ENCODE results near the gene ARMH4.

ARMH4 gene

GRCh38 chr14:58088961-58089360 is 63.1 kb downstream of the ARMH4 start:
- H3K4me1 ChIP-seq (ENCODE audit: control insufficient read depth, insufficient read depth, low read length), result no peaks in the 10 kb centered on the region
- H3K9me3 ChIP-seq (ENCODE audit: control insufficient read depth, low read length), result no peaks in the 10 kb centered on the region
- H3K4me3 ChIP-seq (ENCODE audit: low read length), result no peak overlapping the region
- H3K27me3 ChIP-seq (ENCODE audit: control insufficient read depth, insufficient read depth, low read length), result no peaks in the 10 kb centered on the region
- H3K36me3 ChIP-seq (ENCODE audit: control insufficient read depth, insufficient read depth, low read length), result no peaks in the 10 kb centered on the region
- H3K9ac ChIP-seq (ENCODE audit: low read length), result no peak overlapping the region

- no peaks in the 10 kb centered on the region for H3K36me3 ChIP-seq (ENCODE audit: control insufficient read depth, insufficient read depth, low read length)
- no peak overlapping the region for H3K4me3 ChIP-seq (ENCODE audit: low read length)
- H3K9ac ChIP-seq (ENCODE audit: low read length), result no peak overlapping the region
- no peaks in the 10 kb centered on the region for H3K27me3 ChIP-seq (ENCODE audit: control insufficient read depth, insufficient read depth, low read length)
- no peaks in the 10 kb centered on the region for H3K9me3 ChIP-seq (ENCODE audit: control insufficient read depth, low read length)
- no peaks in the 10 kb centered on the region for H3K4me1 ChIP-seq (ENCODE audit: control insufficient read depth, insufficient read depth, low read length)
These were observed 66.1 kb downstream of the ARMH4 start for GRCh38 chr14:58085877-58086276.

GRCh38 chr14:58082491-58083098 is 69.4 kb downstream of the ARMH4 start:
- Histone ChIP-seq H3K9me3 (ENCODE audit: control insufficient read depth, low read length) (no peaks in the 10 kb centered on the region), H3K9ac (ENCODE audit: low read length) (no peak overlapping the region), H3K36me3 (ENCODE audit: control insufficient read depth, insufficient read depth, low read length) (no peaks in the 10 kb centered on the region), H3K27me3 (ENCODE audit: control insufficient read depth, insufficient read depth, low read length) (no peaks in the 10 kb centered on the region), H3K4me1 (ENCODE audit: control insufficient read depth, insufficient read depth, low read length) (no peaks in the 10 kb centered on the region), H3K4me3 (ENCODE audit: low read length) (no peak overlapping the region)

GRCh38 chr14:58082011-58082410 is 70.0 kb downstream of the ARMH4 start:
- no peaks in the 10 kb centered on the region for H3K9me3 ChIP-seq (ENCODE audit: control insufficient read depth, low read length)
- H3K4me1 ChIP-seq (ENCODE audit: control insufficient read depth, insufficient read depth, low read length), result no peaks in the 10 kb centered on the region
- H3K4me3 ChIP-seq (ENCODE audit: low read length), result no peak overlapping the region
- no peaks in the 10 kb centered on the region for H3K27me3 ChIP-seq (ENCODE audit: control insufficient read depth, insufficient read depth, low read length)
- H3K36me3 ChIP-seq (ENCODE audit: control insufficient read depth, insufficient read depth, low read length), result no peaks in the 10 kb centered on the region
- H3K9ac ChIP-seq (ENCODE audit: low read length), result no peak overlapping the region

- Histone ChIP-seq H3K9ac (ENCODE audit: low read length) (no peak overlapping the region), H3K36me3 (ENCODE audit: control insufficient read depth, insufficient read depth, low read length) (no peaks in the 10 kb centered on the region), H3K4me1 (ENCODE audit: control insufficient read depth, insufficient read depth, low read length) (no peaks in the 10 kb centered on the region), H3K27me3 (ENCODE audit: control insufficient read depth, insufficient read depth, low read length) (no peaks in the 10 kb centered on the region), H3K4me3 (ENCODE audit: low read length) (no peak overlapping the region), H3K9me3 (ENCODE audit: control insufficient read depth, low read length) (no peaks in the 10 kb centered on the region)
These were observed 73.5 kb downstream of the ARMH4 start for GRCh38 chr14:58078471-58078870.

- H3K4me3 ChIP-seq (ENCODE audit: low read length), result no peak overlapping the region
- H3K9ac ChIP-seq (ENCODE audit: low read length), result no peak overlapping the region
- H3K36me3 ChIP-seq (ENCODE audit: control insufficient read depth, insufficient read depth, low read length), result no peaks in the 10 kb centered on the region
- H3K9me3 ChIP-seq (ENCODE audit: control insufficient read depth, low read length), result no peaks in the 10 kb centered on the region
- no peaks in the 10 kb centered on the region for H3K27me3 ChIP-seq (ENCODE audit: control insufficient read depth, insufficient read depth, low read length)
- no peaks in the 10 kb centered on the region for H3K4me1 ChIP-seq (ENCODE audit: control insufficient read depth, insufficient read depth, low read length)
These were observed 73.9 kb downstream of the ARMH4 start for GRCh38 chr14:58078068-58078467.

- Histone ChIP-seq H3K27me3 (ENCODE audit: control insufficient read depth, insufficient read depth, low read length) (no peaks in the 10 kb centered on the region), H3K4me3 (ENCODE audit: low read length) (no peak overlapping the region), H3K4me1 (ENCODE audit: control insufficient read depth, insufficient read depth, low read length) (no peaks in the 10 kb centered on the region), H3K36me3 (ENCODE audit: control insufficient read depth, insufficient read depth, low read length) (no peaks in the 10 kb centered on the region), H3K9ac (ENCODE audit: low read length) (no peak overlapping the region), H3K9me3 (ENCODE audit: control insufficient read depth, low read length) (no peaks in the 10 kb centered on the region)
These were observed 74.4 kb downstream of the ARMH4 start for GRCh38 chr14:58077621-58078020.

GRCh38 chr14:58073516-58073915 is 78.5 kb downstream of the ARMH4 start:
- Histone ChIP-seq H3K4me1 (ENCODE audit: control insufficient read depth, insufficient read depth, low read length) (peaks cover 4% of the 10 kb centered on the region), H3K36me3 (ENCODE audit: control insufficient read depth, insufficient read depth, low read length) (no peaks in the 10 kb centered on the region), H3K4me3 (ENCODE audit: low read length) (no peak overlapping the region), H3K9ac (ENCODE audit: low read length) (no peak overlapping the region), H3K27me3 (ENCODE audit: control insufficient read depth, insufficient read depth, low read length) (no peaks in the 10 kb centered on the region), H3K9me3 (ENCODE audit: control insufficient read depth, low read length) (no peaks in the 10 kb centered on the region)

- Histone ChIP-seq H3K4me3 (ENCODE audit: low read length) (no peak overlapping the region), H3K36me3 (ENCODE audit: control insufficient read depth, insufficient read depth, low read length) (no peaks in the 10 kb centered on the region), H3K4me1 (ENCODE audit: control insufficient read depth, insufficient read depth, low read length) (peaks cover 4% of the 10 kb centered on the region), H3K9ac (ENCODE audit: low read length) (no peak overlapping the region), H3K9me3 (ENCODE audit: control insufficient read depth, low read length) (no peaks in the 10 kb centered on the region), H3K27me3 (ENCODE audit: control insufficient read depth, insufficient read depth, low read length) (no peaks in the 10 kb centered on the region)
These were observed 79.5 kb downstream of the ARMH4 start for GRCh38 chr14:58072288-58073071.

GRCh38 chr14:58071341-58071740 is 80.7 kb downstream of the ARMH4 start:
- Histone ChIP-seq H3K9me3 (ENCODE audit: control insufficient read depth, low read length) (no peaks in the 10 kb centered on the region), H3K4me1 (ENCODE audit: control insufficient read depth, insufficient read depth, low read length) (peaks cover 4% of the 10 kb centered on the region), H3K9ac (ENCODE audit: low read length) (no peak overlapping the region), H3K27me3 (ENCODE audit: control insufficient read depth, insufficient read depth, low read length) (no peaks in the 10 kb centered on the region), H3K36me3 (ENCODE audit: control insufficient read depth, insufficient read depth, low read length) (no peaks in the 10 kb centered on the region), H3K4me3 (ENCODE audit: low read length) (no peak overlapping the region)

GRCh38 chr14:58068306-58068705 is 83.7 kb downstream of the ARMH4 start:
- H3K27me3 ChIP-seq (ENCODE audit: control insufficient read depth, insufficient read depth, low read length), result no peaks in the 10 kb centered on the region
- no peak overlapping the region for H3K9ac ChIP-seq (ENCODE audit: low read length)
- H3K4me3 ChIP-seq (ENCODE audit: low read length), result no peak overlapping the region
- no peaks in the 10 kb centered on the region for H3K9me3 ChIP-seq (ENCODE audit: control insufficient read depth, low read length)
- no peaks in the 10 kb centered on the region for H3K36me3 ChIP-seq (ENCODE audit: control insufficient read depth, insufficient read depth, low read length)
- H3K4me1 ChIP-seq (ENCODE audit: control insufficient read depth, insufficient read depth, low read length), result peaks cover 4% of the 10 kb centered on the region

- Histone ChIP-seq H3K9ac (ENCODE audit: low read length) (no peak overlapping the region), H3K27me3 (ENCODE audit: control insufficient read depth, insufficient read depth, low read length) (no peaks in the 10 kb centered on the region), H3K4me1 (ENCODE audit: control insufficient read depth, insufficient read depth, low read length) (no peaks in the 10 kb centered on the region), H3K36me3 (ENCODE audit: control insufficient read depth, insufficient read depth, low read length) (no peaks in the 10 kb centered on the region), H3K9me3 (ENCODE audit: control insufficient read depth, low read length) (no peaks in the 10 kb centered on the region), H3K4me3 (ENCODE audit: low read length) (no peak overlapping the region)
These were observed 85.9 kb downstream of the ARMH4 start for GRCh38 chr14:58066115-58066514.

All from mucosa of stomach (tissue), 1 donor.